Measurements from ENCODE around the gene PLA2G2F. TPM values are rescaled to one million over a fixed set of nuclear protein-coding genes. Genes with fewer than 3 reads are reported as not detected.

PLA2G2F gene
- total and polyA plus RNA-seq, 2 of the 13 experiments (the other 11 are each of a cell fraction or from before 2014, with no cell fraction given): not detected

- H3K9me3 ChIP-seq (ENCODE audit: low read length): peaks cover 18% of the 10 kb centered on the region
- no peak overlapping the region for H3K4me3 ChIP-seq (replicated peaks in 1 of 3; ENCODE audit: insufficient read depth in 1 of 3, low read depth in 2 of 3, low read length in 3 of 3)
- no TSS peak for BruUV-seq (replicated peaks)
- in situ Hi-C loops (cut with HindIII; ENCODE audit: extremely low pct_ligation_motif_present, low pct_unique_long_range_greater_than_20kb) (no loop called here), intact Hi-C loops (cut with micrococcal nuclease; ENCODE audit: unreplicated experiment) (no loop called here)
- CTCF ChIA-PET (ENCODE audit: low intra/inter-chr PET ratio, low total read pairs): no interaction called here
- H3K27me3 ChIP-seq (ENCODE audit: control insufficient read depth in 1 of 2, insufficient read depth in 2 of 2, low read length in 2 of 2): peaks cover 0 to 16% of the 10 kb centered on the region in 2 experiments; a peak in 2 of 5 replicates
- H3K79me2 ChIP-seq (ENCODE audit: insufficient read depth, low read length): no peaks in the 10 kb centered on the region
- no peak for TF ChIP-seq NFKBIZ (CRISPR knock-in tag; IDR thresholded peaks at IDR 0.05)
- TF ChIP-seq CEBPB (IDR thresholded peaks at IDR 0.05; ENCODE audit: borderline replicate concordance, low read depth, low read length): peak; percentile 28; the same call in 1 of the 2 replicates
- WGBS (ENCODE audit: low lambda C conversion rate): 0% methylated on average over 5 of the region's 5 CpGs
- no peaks in the 10 kb centered on the region for H3K4me1 ChIP-seq (ENCODE audit: insufficient read depth, low read length)
- no peaks in the 10 kb centered on the region for H4K20me1 ChIP-seq (ENCODE audit: insufficient read depth, low read length)
- ATAC-seq: no peak
- no peak overlapping the region for H3K27ac ChIP-seq (ENCODE audit: extremely low read length, insufficient read depth, low read length)
- DNase-seq (ENCODE audit: low spot score): no peak
- H3K4me2 ChIP-seq (ENCODE audit: low read depth, low read length): no peak overlapping the region
- no peak for FAIRE-seq
- H3K36me3 ChIP-seq (replicated peaks in 1 of 2; ENCODE audit: control insufficient read depth in 1 of 2, insufficient read depth in 2 of 2, low read length in 2 of 2): no peaks in the 10 kb centered on the region
- H3K9ac ChIP-seq (ENCODE audit: insufficient read depth, low read depth, low read length): no peak overlapping the region
- POLR2A ChIA-PET: no interaction called here
- H2AFZ ChIP-seq (ENCODE audit: low read length): no peak overlapping the region
These were observed 43.3 kb upstream of the PLA2G2F start for GRCh38 chr1:20095564-20096434.

- Histone ChIP-seq H3K36me3 (replicated peaks in 1 of 2; ENCODE audit: control insufficient read depth in 1 of 2, insufficient read depth in 2 of 2, low read length in 2 of 2) (no peaks in the 10 kb centered on the region), H3K4me2 (ENCODE audit: low read depth, low read length) (no peak overlapping the region), H3K27me3 (ENCODE audit: control insufficient read depth in 1 of 2, insufficient read depth in 2 of 2, low read length in 2 of 2) (peaks cover 0 to 10% of the 10 kb centered on the region in 2 experiments; a peak in 2 of 5 replicates), H3K27ac (ENCODE audit: extremely low read length, insufficient read depth, low read length) (no peak overlapping the region), H2AFZ (ENCODE audit: low read length) (no peak overlapping the region), H3K9ac (ENCODE audit: insufficient read depth, low read depth, low read length) (no peak overlapping the region), H3K4me1 (ENCODE audit: insufficient read depth, low read length) (no peaks in the 10 kb centered on the region), H3K9me3 (ENCODE audit: low read length) (peaks cover 18% of the 10 kb centered on the region), H3K4me3 (replicated peaks in 1 of 3; ENCODE audit: insufficient read depth in 1 of 3, low read depth in 2 of 3, low read length in 3 of 3) (no peak overlapping the region), H3K79me2 (ENCODE audit: insufficient read depth, low read length) (no peaks in the 10 kb centered on the region), H4K20me1 (ENCODE audit: insufficient read depth, low read length) (no peaks in the 10 kb centered on the region)
- intact Hi-C loops (cut with micrococcal nuclease; ENCODE audit: unreplicated experiment) (no loop called here), in situ Hi-C loops (cut with HindIII; ENCODE audit: extremely low pct_ligation_motif_present, low pct_unique_long_range_greater_than_20kb) (no loop called here)
- CTCF ChIA-PET (ENCODE audit: low intra/inter-chr PET ratio, low total read pairs): no interaction called here
- POLR2A ChIA-PET: no interaction called here
- WGBS (ENCODE audit: low lambda C conversion rate): 50% methylated on average over 2 of the region's 7 CpGs
- BruUV-seq (replicated peaks): no TSS peak
- FAIRE-seq (no peak), ATAC-seq (no peak), DNase-seq (ENCODE audit: low spot score) (no peak)
- TF ChIP-seq HOXA3 (CRISPR knock-in tag; IDR thresholded peaks at IDR 0.05): no peak
- no peak for TF ChIP-seq STAT6 (CRISPR knock-in tag; IDR thresholded peaks at IDR 0.05; ENCODE audit: borderline replicate concordance)
- TF ChIP-seq GATA4 (IDR thresholded peaks at IDR 0.05; ENCODE audit: borderline replicate concordance, low read depth): no peak
- no peak for TF ChIP-seq HCFC1 (IDR thresholded peaks at IDR 0.05; ENCODE audit: low read depth, low read length)
- TF ChIP-seq SOX13 (IDR thresholded peaks at IDR 0.05): no peak
- no peak for TF ChIP-seq SOX13 (CRISPR knock-in tag; conservative IDR thresholded peaks at IDR 0.05 in 1 of 2, IDR thresholded peaks at IDR 0.05 in 1 of 2)
- TF ChIP-seq NONO (IDR thresholded peaks at IDR 0.05): no peak
- TF ChIP-seq NONO (CRISPR knock-in tag; conservative IDR thresholded peaks at IDR 0.05): no peak
- no peak for TF ChIP-seq ETV5 (CRISPR knock-in tag; IDR thresholded peaks at IDR 0.05; ENCODE audit: borderline replicate concordance)
- TF ChIP-seq STAG1 (CRISPR knock-in tag; IDR thresholded peaks at IDR 0.05): no peak
- no peak for TF ChIP-seq ATF5 (CRISPR knock-in tag; IDR thresholded peaks at IDR 0.05; ENCODE audit: low read depth)
- no peak for TF ChIP-seq RXRA (CRISPR knock-in tag; IDR thresholded peaks at IDR 0.05)
- no peak for TF ChIP-seq ZNF75D (CRISPR knock-in tag; IDR thresholded peaks at IDR 0.05; ENCODE audit: borderline replicate concordance)
These were observed 42.2 kb upstream of the PLA2G2F start for GRCh38 chr1:20096840-20097447.
